HepG2 (cell line): ENCODE data around the gene ANXA6.

Experiments
- ATF2 ChIP-seq: sonication (generic); formaldehyde crosslinking; IDR thresholded peaks from 2 replicates; pipeline ENCODE4 v1.4.0; 2020; ENCODE audit warnings: missing genetic modification reagents
- CBX1 ChIP-seq: IDR thresholded peaks from one replicate; pipeline ENCODE4 v1.6.1; 2016; ENCODE audit warnings: antibody characterized with exemption, low read depth
- CTCF ChIP-seq: sonication (generic); formaldehyde crosslinking; IDR thresholded peaks from 2 replicates; pipeline ENCODE4 v1.5.0; 2020; ENCODE audit warnings: mild to moderate bottlenecking, missing genetic modification reagents, moderate library complexity
- EP300 ChIP-seq, 3 experiments: sonication (generic) in 1 of 3; formaldehyde crosslinking in 1 of 3; IDR thresholded peaks; 2 replicates each; pipeline versions ENCODE4 v1.5.1 to v1.6.1; 2011 to 2020; ENCODE audit warnings: low read depth in 2 of 3, low read length in 2 of 3, borderline replicate concordance in 1 of 3, improper control_type of control experiment in 1 of 3, mild to moderate bottlenecking in 1 of 3, missing genetic modification reagents in 1 of 3, moderate library complexity in 1 of 3
- JUNB ChIP-seq: sonication (generic); formaldehyde crosslinking; IDR thresholded peaks from 2 replicates; pipeline ENCODE4 v1.8.0; 2022; ENCODE audit warnings: missing genetic modification reagents, mild to moderate bottlenecking, borderline replicate concordance
- KDM4B ChIP-seq: sonication (generic); formaldehyde crosslinking; IDR thresholded peaks from 2 replicates; pipeline ENCODE4 v1.4.0; 2020; ENCODE audit warnings: missing genetic modification reagents
- MAX ChIP-seq: IDR thresholded peaks from 2 replicates; pipeline ENCODE4 v1.6.1; 2012; ENCODE audit warnings: inconsistent platforms
- NBN ChIP-seq: fragments of 450-650 bp; conservative IDR thresholded peaks from 2 replicates; pipeline ENCODE4 v1.6.1; 2017
- NCOR1 ChIP-seq: fragments of 200-600 bp; sonication (generic); IDR thresholded peaks from 2 replicates; pipeline ENCODE4 v1.7.0; 2017; ENCODE audit warnings: antibody characterized with exemption, low read length, borderline replicate concordance
- TRAFD1 ChIP-seq: sonication (generic); formaldehyde crosslinking; IDR thresholded peaks from 2 replicates; pipeline ENCODE4 v1.5.1; 2020; ENCODE audit warnings: missing genetic modification reagents, mild to moderate bottlenecking, borderline replicate concordance
- ZBTB10 ChIP-seq: sonication (generic); formaldehyde crosslinking; IDR thresholded peaks from 2 replicates; pipeline ENCODE4 v1.4.0; 2020; ENCODE audit warnings: missing genetic modification reagents, borderline replicate concordance
- ZBTB7A ChIP-seq: sonication (generic); formaldehyde crosslinking; IDR thresholded peaks from 2 replicates; pipeline ENCODE4 v1.8.0; 2022; ENCODE audit warnings: mild to moderate bottlenecking, missing genetic modification reagents
- ZNF607 ChIP-seq: sonication (generic); formaldehyde crosslinking; IDR thresholded peaks from 2 replicates; pipeline ENCODE4 v1.5.1; 2020; ENCODE audit warnings: missing genetic modification reagents, mild to moderate bottlenecking, borderline replicate concordance

GRCh38 chr5:151153300-151153699 is 4.3 kb downstream of the ANXA6 start:
- TF ChIP-seq NCOR1 (no peak), CTCF (no peak), EP300 (IDR thresholded peaks at IDR 0.05; ENCODE audit: low read depth in 2 of 2, low read length in 2 of 2) (no peak), EP300 (CRISPR knock-in tag; IDR thresholded peaks at IDR 0.05; ENCODE audit: borderline replicate concordance) (no peak), NBN (no peak), CBX1 (no peak), ZNF607 (CRISPR knock-in tag) (no peak), ZBTB10 (CRISPR knock-in tag) (no peak), TRAFD1 (CRISPR knock-in tag) (no peak), MAX (no peak), JUNB (CRISPR knock-in tag) (no peak), KDM4B (CRISPR knock-in tag) (no peak), ATF2 (CRISPR knock-in tag) (no peak), ZBTB7A (CRISPR knock-in tag) (no peak)
